Stimulated activated naive B cell treated with anti-CD40 and anti-IgM and Interleukin-4, amounts not matched to agents 10 μg/mL and 1 μg/mL and 100 μg/mL, for 72 hours (primary cell): ENCODE data around the gene NMUR1.
A peak's percentile ranks its signal among the peaks of the same experiment; 100 is the strongest.

Experiments
- ATAC-seq, 2 donors: fragments of 150-1000 bp; cut with Tn5 transposase; replicated peaks; 2 replicates each; pipeline ENCODE4 v1.10.0; 2021; ENCODE audit warnings: moderate library complexity in 1 of 2
- DNase-seq: peaks from one replicate; pipeline ENCODE4 v3.0.0; 2021
- H3K27ac Mint-ChIP-seq: one replicate; pipeline ENCODE4 v1.8.0; 2022; ENCODE audit warnings: mild to moderate bottlenecking, mixed read lengths
- H3K27me3 Mint-ChIP-seq, 2 donors: one replicate each; pipeline ENCODE4 v1.8.0; 2022; ENCODE audit warnings: mixed read lengths in 2 of 2
- H3K36me3 Mint-ChIP-seq, 2 donors: one replicate each; pipeline ENCODE4 v1.8.0; 2022; ENCODE audit warnings: mixed read lengths in 2 of 2, mild to moderate bottlenecking in 1 of 2
- H3K4me1 Mint-ChIP-seq, 2 donors: one replicate each; pipeline ENCODE4 v1.8.0; 2022; ENCODE audit warnings: mixed read lengths in 2 of 2, mild to moderate bottlenecking in 1 of 2
- H3K4me3 Mint-ChIP-seq, 2 donors: one replicate each; pipeline ENCODE4 v1.8.0; 2022; ENCODE audit warnings: mild to moderate bottlenecking in 2 of 2, mixed read lengths in 2 of 2, moderate library complexity in 1 of 2
- H3K9me3 Mint-ChIP-seq, 2 donors: one replicate each; pipeline ENCODE4 v1.8.0; 2022; ENCODE audit warnings: mixed read lengths in 2 of 2, mild to moderate bottlenecking in 1 of 2

NMUR1 gene

GRCh38 chr2:231526341-231527090 is 3.7 kb downstream of the NMUR1 start:
- Mint-ChIP-seq H3K4me3 (no peak overlapping the region), H3K27me3 (peaks cover 26 to 39% of the 10 kb centered on the region in 2 donors), H3K4me1 (peaks cover 12 to 15% of the 10 kb centered on the region in 2 donors), H3K9me3 (no peaks in the 10 kb centered on the region), H3K36me3 (no peaks in the 10 kb centered on the region), H3K27ac (no peak overlapping the region)
- ATAC-seq (no peak), DNase-seq (no peak)

- Mint-ChIP-seq H3K4me3 (no peak overlapping the region), H3K36me3 (no peaks in the 10 kb centered on the region), H3K4me1 (peaks cover 2 to 7% of the 10 kb centered on the region in 2 donors)
These were observed 4.7 kb downstream of the NMUR1 start for GRCh38 chr2:231525248-231526163.

GRCh38 chr2:231524477-231525247 is 5.6 kb downstream of the NMUR1 start:
- DNase-seq = no peak
- no peaks in the 10 kb centered on the region for H3K36me3 Mint-ChIP-seq
- peaks cover 0 to 7% of the 10 kb centered on the region in 2 donors for H3K4me1 Mint-ChIP-seq
- H3K9me3 Mint-ChIP-seq = no peaks in the 10 kb centered on the region
- ATAC-seq = peak in 1 of 2 donors; percentile 23
- H3K4me3 Mint-ChIP-seq = no peak overlapping the region
- H3K27ac Mint-ChIP-seq = no peak overlapping the region
- H3K27me3 Mint-ChIP-seq = peaks cover 17 to 26% of the 10 kb centered on the region in 2 donors

More at GRCh38 chr2:231525248-231526163, 4.7 kb downstream of the NMUR1 start:
- no peak for DNase-seq
- peaks cover 18 to 30% of the 10 kb centered on the region in 2 donors for H3K27me3 Mint-ChIP-seq
- H3K27ac Mint-ChIP-seq = no peak overlapping the region
- H3K9me3 Mint-ChIP-seq = no peaks in the 10 kb centered on the region
- ATAC-seq = no peak

GRCh38 chr2:231523451-231524285 is 6.6 kb downstream of the NMUR1 start:
- no peaks in the 10 kb centered on the region for H3K9me3 Mint-ChIP-seq
- H3K36me3 Mint-ChIP-seq = no peaks in the 10 kb centered on the region
- H3K27ac Mint-ChIP-seq = no peak overlapping the region
- H3K4me1 Mint-ChIP-seq = peaks cover 0 to 7% of the 10 kb centered on the region in 2 donors
- no peak for ATAC-seq
- no peak overlapping the region for H3K4me3 Mint-ChIP-seq
- no peak for DNase-seq
- peaks cover 11 to 16% of the 10 kb centered on the region in 2 donors for H3K27me3 Mint-ChIP-seq

- Mint-ChIP-seq H3K4me1 (peaks cover 0 to 7% of the 10 kb centered on the region in 2 donors), H3K9me3 (no peaks in the 10 kb centered on the region), H3K27ac (no peak overlapping the region), H3K36me3 (no peaks in the 10 kb centered on the region), H3K4me3 (no peak overlapping the region), H3K27me3 (peaks cover under 1 to 7% of the 10 kb centered on the region in 2 donors)
- DNase-seq = no peak
- ATAC-seq = no peak
These were observed 7.6 kb downstream of the NMUR1 start for GRCh38 chr2:231522418-231523180.

GRCh38 chr2:231521443-231521842 is 8.8 kb downstream of the NMUR1 start:
- Mint-ChIP-seq H3K4me1 (peaks cover 0 to 7% of the 10 kb centered on the region in 2 donors), H3K9me3 (no peaks in the 10 kb centered on the region), H3K4me3 (no peak overlapping the region), H3K36me3 (no peaks in the 10 kb centered on the region), H3K27me3 (no peaks in the 10 kb centered on the region), H3K27ac (no peak overlapping the region)
- DNase-seq (no peak), ATAC-seq (peak in 1 of 2 donors; percentile 8)

GRCh38 chr2:231519975-231520555 is 10.2 kb downstream of the NMUR1 start:
- H3K27me3 Mint-ChIP-seq = no peaks in the 10 kb centered on the region

GRCh38 chr2:231518771-231519170 is 11.5 kb downstream of the NMUR1 start:
- Mint-ChIP-seq H3K4me1 (peaks cover 7 to 12% of the 10 kb centered on the region in 2 donors), H3K27me3 (no peaks in the 10 kb centered on the region), H3K4me3 (no peak overlapping the region), H3K36me3 (no peaks in the 10 kb centered on the region), H3K27ac (no peak overlapping the region), H3K9me3 (no peaks in the 10 kb centered on the region)
- no peak for DNase-seq
- ATAC-seq = no peak

More at GRCh38 chr2:231519975-231520555, 10.2 kb downstream of the NMUR1 start:
- ATAC-seq = no peak
- no peaks in the 10 kb centered on the region for H3K36me3 Mint-ChIP-seq
- no peak overlapping the region for H3K4me3 Mint-ChIP-seq
- H3K4me1 Mint-ChIP-seq = peaks cover under 1 to 8% of the 10 kb centered on the region in 2 donors
- H3K27ac Mint-ChIP-seq = no peak overlapping the region
- no peak for DNase-seq
- no peaks in the 10 kb centered on the region for H3K9me3 Mint-ChIP-seq

GRCh38 chr2:231515603-231516002 is 14.6 kb downstream of the NMUR1 start:
- Mint-ChIP-seq H3K27ac (no peak overlapping the region), H3K9me3 (no peaks in the 10 kb centered on the region), H3K27me3 (no peaks in the 10 kb centered on the region), H3K4me3 (no peak overlapping the region), H3K4me1 (peaks cover 8 to 18% of the 10 kb centered on the region in 2 donors), H3K36me3 (no peaks in the 10 kb centered on the region)
- no peak for DNase-seq
- ATAC-seq = no peak

GRCh38 chr2:231514951-231515297 is 15.3 kb downstream of the NMUR1 start:
- no peak for DNase-seq
- peaks cover 8 to 18% of the 10 kb centered on the region in 2 donors for H3K4me1 Mint-ChIP-seq
- peak overlapping the region; percentile 99 for H3K27ac Mint-ChIP-seq
- no peaks in the 10 kb centered on the region for H3K36me3 Mint-ChIP-seq
- no peaks in the 10 kb centered on the region for H3K27me3 Mint-ChIP-seq
- H3K4me3 Mint-ChIP-seq = peak overlapping the region; percentile 88 to 97
- no peaks in the 10 kb centered on the region for H3K9me3 Mint-ChIP-seq
- ATAC-seq = no peak

GRCh38 chr2:231514225-231514950 is 15.9 kb downstream of the NMUR1 start:
- peak overlapping the region; percentile 99 for H3K27ac Mint-ChIP-seq
- no peaks in the 10 kb centered on the region for H3K36me3 Mint-ChIP-seq
- H3K4me3 Mint-ChIP-seq = peak overlapping the region; percentile 88 to 97
- H3K4me1 Mint-ChIP-seq = peaks cover 8 to 18% of the 10 kb centered on the region in 2 donors
- ATAC-seq (peak; percentile 99), DNase-seq (peak; percentile 97)
- H3K9me3 Mint-ChIP-seq = no peaks in the 10 kb centered on the region
- no peaks in the 10 kb centered on the region for H3K27me3 Mint-ChIP-seq

- H3K27ac Mint-ChIP-seq = peak overlapping the region; percentile 99
- peaks cover 0 to 5% of the 10 kb centered on the region in 2 donors for H3K36me3 Mint-ChIP-seq
- H3K9me3 Mint-ChIP-seq = no peaks in the 10 kb centered on the region
- peaks cover 8 to 18% of the 10 kb centered on the region in 2 donors for H3K4me1 Mint-ChIP-seq
- peak overlapping the region; percentile 88 to 97 for H3K4me3 Mint-ChIP-seq
- no peaks in the 10 kb centered on the region for H3K27me3 Mint-ChIP-seq
- no peak for ATAC-seq
- DNase-seq = no peak
These were observed 16.5 kb downstream of the NMUR1 start for GRCh38 chr2:231513746-231514224.
